Activated CD4-positive, CD25-positive, alpha-beta regulatory T cell (primary cell): ENCODE results near the gene PEA15.
A peak's percentile ranks its signal among the peaks of the same experiment; 100 is the strongest.

Source experiments
- DNase-seq, 4 experiments: peaks; one replicate each; lab custom pipeline; 2025; lab: John Stamatoyannopoulos, UW

The PEA15 gene, protein sequence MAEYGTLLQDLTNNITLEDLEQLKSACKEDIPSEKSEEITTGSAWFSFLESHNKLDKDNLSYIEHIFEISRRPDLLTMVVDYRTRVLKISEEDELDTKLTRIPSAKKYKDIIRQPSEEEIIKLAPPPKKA

DNA sequence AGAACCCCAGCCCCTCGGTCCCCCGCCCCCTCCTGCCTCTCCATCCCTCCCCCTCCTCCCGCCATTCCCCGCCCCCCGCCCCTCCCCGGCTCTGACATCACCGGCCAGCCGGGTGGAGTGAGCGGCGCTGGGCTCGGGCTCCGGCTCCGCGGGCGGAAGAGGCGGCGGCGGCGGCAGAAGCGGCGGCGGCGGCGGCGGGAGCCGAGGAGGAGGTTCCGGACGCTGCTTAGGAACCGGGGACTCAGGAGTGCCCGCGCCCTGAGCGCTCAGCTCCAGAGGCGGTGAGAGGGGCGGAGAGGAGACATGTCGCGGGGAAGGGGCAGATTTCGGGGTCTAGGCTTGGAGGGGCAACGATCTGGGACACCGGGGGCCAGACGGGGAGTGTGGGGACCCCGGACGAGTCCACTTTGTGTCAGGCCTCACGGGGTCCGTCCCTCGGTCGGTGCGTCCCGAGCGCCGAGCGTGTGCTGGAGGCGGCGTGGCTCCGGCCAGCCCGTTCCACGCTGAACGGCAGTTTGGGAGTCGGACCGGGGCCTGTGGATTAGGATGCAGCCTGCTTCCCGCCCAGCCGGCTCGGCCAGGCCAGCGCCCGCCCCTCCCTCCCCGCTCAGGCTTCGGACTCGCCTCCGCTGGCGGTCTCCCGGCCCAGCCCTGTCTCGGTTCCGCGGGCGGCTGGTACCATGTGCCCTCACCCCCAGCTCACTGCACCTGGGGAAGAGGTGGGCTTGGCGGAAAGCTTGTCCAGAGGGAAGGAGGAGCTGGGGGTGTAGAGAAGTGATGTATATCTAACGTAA lies at the start of gene PEA15:
TSS of gene PEA15 (plus strand) at position 143 of the 794 bp plus-strand sequence. CDS start 6,161 bp downstream, outside the sequence.
- peak; percentile 39 to 54 (median 48) for DNase-seq

DNA sequence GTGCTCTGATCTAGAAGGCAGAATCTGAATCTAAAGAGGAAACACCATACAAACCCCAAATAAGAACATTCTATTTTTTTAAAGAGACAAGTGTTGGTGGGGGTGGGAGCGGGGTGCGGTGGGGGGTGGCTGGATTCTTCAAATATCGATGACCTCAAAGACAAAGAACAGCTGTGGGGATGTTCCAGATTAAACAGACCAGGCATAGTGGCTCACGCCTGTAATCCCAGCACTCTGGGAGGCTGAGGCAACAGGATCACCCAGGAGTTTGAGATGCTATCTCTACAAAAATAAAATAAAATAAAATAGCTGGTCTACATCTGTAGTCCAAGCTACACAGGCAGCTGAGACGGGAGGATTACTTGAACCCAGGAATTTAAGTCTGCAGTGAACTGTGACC lies 48.8 kb upstream of the PEA15 start:
- DNase-seq: no peak

DNA sequence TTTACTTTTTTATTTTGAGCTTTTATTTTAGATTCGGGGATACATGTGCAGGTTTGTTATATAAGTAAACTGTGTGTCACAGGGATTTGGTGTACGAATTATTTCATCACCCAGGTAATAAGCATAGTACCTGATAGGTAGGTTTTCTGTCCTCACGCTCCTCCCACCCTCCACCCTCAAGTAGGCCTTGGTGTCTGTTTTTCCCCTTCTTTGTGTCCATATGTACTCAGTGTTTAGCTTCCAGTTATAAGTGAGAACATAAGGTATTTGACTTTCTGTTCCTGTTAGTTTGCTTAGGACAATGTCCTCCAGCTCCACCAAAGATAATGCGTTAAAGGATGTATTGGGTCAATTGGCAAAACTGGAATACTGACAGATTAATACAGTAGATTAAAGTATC lies 48.0 kb upstream of the PEA15 start:
- DNase-seq: no peak

DNA sequence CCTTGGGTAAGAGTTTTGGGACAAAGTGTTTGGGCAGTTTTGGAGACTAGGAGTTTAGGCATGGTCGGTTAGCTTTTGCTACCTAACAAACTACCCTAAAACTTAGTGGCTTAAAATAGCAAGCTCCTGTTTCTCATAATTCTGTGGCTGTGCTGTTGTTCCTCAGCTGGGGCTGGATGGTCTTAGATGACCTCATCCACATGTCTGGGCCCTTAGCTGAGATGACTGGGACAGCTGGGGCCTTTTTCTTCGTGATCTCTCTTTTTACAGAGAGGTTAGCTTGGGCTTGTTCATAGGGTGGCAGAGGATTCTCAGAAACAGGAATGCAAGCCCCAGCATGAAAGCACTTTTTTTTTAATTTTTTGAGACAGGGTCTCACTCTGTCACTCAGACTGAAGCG lies 47.2 kb upstream of the PEA15 start:
- DNase-seq: no peak

DNA sequence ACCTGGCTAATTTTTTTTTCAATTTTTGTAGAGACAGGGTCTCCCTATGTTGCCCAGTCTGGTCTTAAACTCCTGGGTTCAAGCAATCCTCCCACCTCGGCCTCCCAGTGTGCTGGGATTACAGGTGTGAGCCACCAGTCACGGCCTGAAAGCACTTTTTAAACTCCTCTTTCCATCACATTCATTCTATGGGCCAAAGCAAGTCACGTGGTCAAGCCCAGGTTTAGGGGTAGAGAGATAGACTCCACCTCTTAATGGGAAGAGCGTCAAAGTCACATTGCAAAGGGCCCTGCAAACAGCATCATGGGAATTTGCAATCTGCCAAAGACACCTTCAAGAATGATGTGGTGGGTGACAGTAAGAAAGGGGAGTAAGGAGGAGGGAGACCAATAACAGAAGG lies 46.6 kb upstream of the PEA15 start:
- DNase-seq: no peak

DNA sequence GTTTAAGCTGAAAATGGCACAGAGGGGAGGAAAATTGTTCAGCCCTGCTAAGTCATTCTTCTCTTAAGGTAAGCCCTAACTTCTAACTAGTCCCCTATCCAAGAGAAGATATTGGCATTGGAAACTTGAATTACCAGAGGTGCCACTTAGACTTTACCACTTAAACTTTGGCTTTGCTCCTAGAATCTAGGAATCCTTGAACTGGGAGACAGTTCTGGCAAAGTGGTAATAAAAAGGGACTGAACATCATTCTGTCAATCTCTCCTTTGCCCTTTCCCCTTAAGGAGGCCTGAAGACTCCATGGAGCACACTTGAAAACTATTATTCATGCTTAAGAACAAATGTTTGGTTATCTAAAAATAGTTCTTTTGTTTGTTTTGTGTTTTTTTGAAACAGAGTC lies 45.3 kb upstream of the PEA15 start:
- no peak for DNase-seq

DNA sequence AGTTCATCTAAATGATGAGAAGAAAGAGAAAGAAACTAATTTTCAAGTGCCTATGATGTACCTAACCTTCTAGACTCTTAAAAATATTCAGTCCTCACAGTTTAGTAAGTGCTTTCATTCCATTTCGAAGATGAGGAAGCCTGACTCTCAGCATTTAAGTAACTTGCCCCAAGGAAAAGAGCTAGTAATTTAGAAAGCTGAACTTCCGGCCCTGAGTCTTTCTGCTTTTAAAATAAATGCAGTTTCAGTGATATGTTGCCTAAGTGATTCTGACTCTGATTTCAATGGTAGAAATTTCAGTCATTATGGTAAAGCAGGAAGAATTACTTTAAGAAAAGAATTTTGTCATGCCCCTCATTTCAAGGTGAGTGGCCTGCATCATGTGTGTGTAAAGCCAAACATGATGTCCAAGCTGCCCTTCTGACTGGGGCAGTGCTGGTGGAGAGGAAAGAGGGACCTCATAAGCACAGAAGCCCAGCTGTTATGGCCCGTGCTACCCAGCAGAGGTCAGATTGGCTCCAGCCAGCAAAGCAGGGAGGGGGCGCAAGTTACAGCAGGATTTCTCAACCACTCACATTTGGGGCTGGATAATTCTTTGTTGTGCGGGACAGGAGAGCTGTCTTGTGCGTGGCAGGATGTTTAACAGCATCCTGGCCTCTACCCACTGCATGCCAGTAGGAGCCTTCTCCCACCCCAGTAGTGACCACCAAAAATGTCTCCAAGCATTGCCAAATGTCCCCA lies 43.0 kb upstream of the PEA15 start:
- DNase-seq: no peak

DNA sequence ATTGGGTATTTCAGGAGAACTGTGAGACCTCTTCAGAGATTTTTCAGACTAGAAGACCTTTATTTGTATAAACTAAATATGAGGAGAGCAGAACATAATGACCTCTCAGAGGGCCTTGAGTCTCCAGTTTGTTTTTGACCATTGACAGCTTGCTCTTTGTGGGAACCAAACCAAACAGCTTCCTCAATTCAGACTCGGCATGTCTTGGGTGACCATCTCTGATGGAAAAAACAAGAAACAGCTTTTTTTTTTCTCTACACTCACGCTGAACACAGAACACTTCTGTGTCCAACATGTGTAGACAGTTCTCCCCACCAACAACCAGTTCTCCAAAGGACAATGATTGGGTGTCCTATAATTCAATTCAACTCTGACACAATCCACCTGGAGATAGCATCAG lies 42.3 kb upstream of the PEA15 start:
- DNase-seq: no peak

DNA sequence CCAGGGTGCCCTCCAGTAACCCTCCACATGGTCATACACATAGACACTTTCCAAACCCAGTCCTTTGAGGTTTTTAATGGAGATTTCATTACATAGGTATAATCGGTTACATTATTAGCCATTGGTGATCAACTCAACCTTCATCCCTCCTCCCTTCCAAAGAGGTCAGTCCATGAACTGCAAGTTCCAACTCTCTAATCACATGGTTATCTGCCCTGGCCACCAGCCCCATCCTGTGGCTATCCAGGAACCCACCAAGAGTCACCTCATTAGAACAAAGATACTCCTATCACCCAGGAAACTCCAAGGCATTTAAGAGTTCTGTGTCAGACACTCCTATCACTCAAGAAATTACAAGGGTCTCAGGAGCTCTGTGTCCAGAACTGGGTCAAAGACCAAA lies 41.6 kb upstream of the PEA15 start:
- DNase-seq: no peak

DNA sequence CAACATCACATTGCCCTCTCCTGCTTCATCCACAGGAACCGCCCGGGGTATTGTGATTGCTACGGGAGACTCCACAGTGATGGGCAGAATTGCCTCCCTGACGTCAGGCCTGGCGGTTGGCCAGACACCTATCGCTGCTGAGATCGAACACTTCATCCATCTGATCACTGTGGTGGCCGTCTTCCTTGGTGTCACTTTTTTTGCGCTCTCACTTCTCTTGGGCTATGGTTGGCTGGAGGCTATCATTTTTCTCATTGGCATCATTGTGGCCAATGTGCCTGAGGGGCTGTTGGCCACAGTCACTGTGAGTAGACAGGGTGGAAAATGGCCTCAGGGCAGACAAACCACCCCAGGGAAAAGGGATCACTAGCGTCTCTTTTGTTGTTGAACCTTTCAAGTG lies 41.1 kb upstream of the PEA15 start:
- DNase-seq: no peak

DNA sequence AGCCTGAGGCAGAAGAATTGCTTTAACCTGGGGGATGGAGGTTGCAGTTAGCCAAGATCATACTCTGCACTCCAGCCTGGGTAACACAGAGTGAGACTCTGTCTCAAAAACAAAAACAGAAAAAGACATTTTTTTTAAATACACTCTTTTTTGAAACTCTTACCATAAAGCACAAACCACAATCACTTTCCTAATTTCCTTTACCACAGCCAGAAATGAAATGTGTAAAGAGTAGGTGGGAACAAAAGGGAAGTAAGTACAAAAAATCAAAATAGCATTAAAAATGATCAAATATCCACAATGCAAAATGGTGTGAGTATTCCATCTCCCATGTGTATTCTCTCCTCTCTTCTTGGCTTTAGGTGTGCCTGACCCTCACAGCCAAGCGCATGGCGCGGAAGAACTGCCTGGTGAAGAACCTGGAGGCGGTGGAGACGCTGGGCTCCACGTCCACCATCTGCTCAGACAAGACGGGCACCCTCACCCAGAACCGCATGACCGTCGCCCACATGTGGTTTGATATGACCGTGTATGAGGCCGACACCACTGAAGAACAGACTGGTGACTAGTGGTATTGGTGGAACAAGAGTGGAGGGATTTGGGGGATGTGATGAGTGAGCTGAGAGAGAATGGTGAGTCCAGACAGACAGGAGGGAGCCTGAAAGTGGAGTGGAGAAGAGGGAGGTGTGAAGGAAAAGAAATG lies 38.9 kb upstream of the PEA15 start:
- DNase-seq: no peak

DNA sequence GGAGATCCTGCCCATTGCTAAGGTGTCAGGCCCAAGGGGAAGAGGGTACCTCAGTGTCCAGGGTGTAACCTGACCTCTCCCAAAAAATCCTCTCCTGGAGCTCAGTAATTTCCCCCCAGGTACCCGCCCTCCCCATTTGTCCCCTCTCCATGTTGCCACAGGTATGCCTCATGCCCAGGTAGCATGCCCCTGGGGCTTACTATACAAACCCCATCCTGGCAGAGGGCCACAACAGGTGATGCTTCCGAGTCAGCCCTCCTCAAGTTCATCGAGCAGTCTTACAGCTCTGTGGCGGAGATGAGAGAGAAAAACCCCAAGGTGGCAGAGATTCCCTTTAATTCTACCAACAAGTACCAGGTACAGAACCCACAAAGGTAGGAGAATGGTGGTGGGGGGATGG lies 38.1 kb upstream of the PEA15 start:
- no peak for DNase-seq

DNA sequence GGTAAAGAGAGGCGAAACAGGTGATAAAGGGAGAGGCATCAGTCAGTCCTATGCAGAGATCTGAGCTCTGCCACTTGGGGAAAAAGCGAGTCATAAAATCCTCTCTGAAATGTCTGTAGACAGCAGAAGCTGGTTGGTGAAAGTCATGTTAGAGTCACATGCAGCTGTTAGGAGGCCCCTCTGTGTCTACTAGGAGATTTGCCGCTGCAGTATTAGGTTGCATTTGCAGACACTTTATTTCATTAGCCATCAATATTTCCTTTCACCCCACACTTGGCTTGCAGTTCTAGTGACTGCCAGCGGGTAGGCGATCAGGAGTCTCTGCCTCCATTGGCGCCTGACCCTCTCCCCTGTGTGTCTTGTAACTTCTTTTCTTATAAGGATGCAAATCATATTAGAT lies 37.6 kb upstream of the PEA15 start:
- no peak for DNase-seq

DNA sequence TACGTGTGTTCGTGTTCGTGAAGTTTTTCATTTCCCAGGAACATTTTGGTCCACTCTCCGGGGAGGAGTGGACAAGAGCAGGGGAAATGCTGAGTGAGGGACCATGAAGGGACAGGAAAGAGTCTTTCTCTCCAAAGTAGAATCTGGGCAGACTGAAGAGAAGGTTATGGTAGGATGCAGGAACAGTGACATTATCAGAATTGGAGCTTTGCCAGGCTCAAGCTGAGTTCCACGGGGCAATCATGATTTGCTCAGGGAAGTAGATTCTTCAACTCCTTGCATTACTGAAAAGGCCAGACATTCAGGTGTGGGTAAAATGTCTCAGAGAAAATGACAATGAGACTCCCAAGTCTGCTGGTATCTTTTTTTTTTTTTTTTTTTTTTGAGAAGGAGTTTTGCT lies 37.2 kb upstream of the PEA15 start:
- DNase-seq: no peak

DNA sequence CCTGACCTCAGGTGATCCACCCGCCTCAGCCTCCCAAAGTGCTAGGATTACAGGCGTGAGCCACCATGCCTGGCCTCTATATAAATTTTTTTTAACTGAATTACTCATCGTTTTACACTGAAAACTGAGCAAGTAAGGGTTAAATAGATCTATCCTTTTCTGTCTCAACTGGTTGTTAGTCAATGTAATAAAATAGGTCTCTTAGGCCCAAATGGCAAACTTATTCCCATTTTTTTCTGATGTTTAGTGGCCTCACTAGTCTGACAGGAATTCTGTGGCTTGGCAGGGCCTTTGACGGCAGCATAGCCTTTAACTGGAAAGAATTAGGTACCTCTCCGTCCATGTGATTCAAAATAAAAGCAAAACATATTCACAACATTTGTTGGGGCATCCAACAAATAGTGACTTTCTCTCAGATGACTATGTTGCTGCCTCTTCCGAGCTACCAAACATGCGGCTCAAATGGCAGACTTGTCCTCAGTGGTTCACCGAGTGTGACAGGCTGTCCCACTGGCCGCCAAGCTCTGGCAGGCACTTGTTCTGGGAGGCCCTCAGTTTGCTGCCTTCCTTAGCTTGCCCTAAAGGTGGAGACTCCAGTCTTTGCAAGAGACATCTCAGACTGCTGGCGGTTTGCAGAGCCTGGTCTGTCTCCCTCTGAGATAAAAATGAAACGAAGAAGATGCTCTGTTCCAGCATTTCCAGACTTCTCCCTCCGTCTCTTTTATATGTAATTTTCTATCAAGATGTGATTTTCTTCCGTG lies 36.4 kb upstream of the PEA15 start:
- DNase-seq: no peak

DNA sequence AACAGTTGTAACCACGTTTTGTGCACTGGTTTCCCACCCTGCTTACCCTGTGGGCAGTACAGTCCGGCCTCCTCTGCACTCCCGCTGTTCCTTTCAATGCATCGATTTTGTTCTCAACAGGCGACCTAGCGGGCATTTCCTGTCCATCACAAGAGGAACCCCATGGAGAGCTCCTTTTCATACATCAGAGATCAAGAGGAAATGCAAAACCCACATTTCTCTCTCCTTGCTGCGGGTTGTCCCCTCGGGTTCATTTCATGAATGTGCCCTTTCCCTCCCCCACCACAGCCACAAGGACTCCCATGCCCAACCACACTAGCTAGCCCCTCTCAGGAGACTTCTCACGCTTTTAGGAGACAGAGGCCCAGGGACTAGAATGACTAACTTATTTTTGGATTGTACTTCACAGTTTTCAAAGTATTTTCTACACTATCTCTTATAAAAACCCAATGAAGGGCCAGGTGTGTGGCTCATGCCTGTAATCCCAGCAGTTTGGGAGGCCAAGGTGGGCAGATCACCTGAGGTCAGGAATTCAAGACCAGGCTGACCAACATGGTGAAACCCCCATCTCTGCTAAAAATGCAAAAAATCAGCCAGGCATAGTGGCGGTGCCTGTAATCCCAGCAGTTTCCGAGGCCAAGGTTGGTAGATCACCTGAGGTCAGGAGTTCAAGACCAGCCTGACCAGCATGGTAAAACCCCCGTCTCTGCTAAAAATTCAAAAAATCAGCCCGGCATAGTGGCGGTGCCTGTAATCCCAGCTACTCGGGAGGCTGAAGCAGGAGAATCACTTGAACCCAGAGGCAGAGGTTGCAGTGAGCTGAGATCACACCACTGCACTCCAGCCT lies 35.4 kb upstream of the PEA15 start:
- DNase-seq: no peak

DNA sequence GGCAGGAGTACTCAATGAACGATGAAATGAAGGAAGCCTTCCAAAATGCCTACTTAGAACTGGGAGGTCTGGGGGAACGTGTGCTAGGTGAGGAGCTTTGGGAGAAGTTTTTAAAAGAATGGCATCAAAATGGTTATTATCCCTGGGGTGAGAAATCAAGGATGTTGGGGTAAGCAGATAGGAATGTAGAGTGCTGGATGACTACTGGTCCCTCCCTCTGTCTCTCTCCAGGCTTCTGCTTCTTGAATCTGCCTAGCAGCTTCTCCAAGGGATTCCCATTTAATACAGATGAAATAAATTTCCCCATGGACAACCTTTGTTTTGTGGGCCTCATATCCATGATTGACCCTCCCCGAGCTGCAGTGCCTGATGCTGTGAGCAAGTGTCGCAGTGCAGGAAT lies 33.8 kb upstream of the PEA15 start:
- no peak for DNase-seq

DNA sequence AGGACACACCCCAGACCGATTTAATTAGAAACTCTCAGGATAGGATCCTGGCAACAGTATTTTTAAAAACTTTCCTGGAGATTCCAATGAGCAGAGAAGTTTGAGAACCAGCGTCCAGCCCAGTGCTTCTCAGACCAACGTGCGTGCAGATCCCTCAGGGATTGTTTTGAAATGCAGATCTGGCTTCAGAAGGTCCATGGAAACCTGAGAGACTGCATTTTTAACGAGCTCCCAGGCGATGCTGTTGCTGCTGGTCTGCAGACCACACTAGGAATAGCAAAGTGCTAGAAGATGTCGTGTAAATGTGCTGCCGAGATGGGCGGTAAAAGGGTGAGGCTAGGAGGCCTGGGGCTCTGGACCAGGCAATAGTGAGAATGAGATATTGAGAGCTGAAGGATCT lies 33.2 kb upstream of the PEA15 start:
- DNase-seq: no peak

DNA sequence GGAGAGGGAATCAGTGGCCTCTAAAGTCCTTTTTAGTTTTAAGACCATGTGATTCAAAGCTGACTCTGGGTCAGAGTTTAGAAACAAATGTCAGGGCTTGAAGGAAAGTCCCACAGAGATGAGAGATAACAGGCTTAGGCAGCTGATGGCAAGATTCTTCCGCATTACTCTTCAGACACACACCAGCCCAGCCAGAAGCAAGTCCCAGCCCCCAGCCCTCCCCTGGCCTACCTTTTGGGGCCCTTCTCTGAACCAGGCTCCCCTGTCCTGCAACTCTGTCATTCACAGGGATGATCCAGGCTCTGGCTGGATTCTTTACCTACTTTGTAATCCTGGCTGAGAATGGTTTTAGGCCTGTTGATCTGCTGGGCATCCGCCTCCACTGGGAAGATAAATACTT lies 28.0 kb upstream of the PEA15 start:
- no peak for DNase-seq

DNA sequence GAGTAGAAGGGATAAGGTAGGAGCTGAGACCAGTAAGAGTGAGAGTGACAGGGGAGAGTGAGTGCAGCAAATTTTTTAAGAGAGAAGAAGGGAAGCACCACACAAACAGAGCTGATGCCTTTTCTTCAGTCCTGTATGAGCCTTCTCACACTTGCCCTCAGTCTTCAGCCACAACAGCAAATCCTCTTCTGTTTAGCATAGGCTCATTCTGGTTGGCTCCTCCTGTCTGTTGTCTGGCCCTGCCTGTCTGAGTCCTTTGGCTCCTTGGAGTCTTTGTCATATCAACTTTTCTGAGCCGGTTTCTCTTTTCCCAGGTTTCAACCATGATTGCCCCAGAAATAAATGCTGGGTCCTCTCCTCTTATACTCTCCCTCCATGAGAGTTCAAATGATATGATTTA lies 27.5 kb upstream of the PEA15 start:
- DNase-seq: no peak

DNA sequence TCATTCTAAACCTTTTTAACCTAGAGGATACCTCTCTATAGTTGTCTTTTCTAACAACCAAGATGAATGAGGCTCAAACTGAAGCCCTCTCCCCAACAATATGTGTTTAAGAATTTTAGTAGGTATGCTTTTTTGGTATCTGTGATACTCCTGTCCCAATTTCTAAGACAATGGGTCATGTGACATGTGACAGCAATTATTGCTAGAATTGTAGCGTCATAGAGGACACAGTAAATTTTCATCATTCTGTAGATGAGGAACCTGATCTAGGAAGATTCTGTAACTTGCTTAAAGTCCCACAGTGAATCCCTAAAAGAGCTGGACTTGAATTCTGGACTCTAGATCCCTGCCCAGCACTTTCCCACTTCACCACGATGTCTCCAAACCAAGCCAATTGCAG lies 26.5 kb upstream of the PEA15 start:
- no peak for DNase-seq
